22Rv1 (cell line): Measurements from ENCODE around the gene INSIG1.
A peak's percentile ranks its signal among the peaks of the same experiment; 100 is the strongest.

Source experiments
- H3K27ac ChIP-seq: fragments of 450-650 bp; 2 replicates; pipeline ENCODE4 v1.5.1; 2017
- ZFX ChIP-seq: fragments of 450-650 bp; IDR thresholded peaks from 2 replicates; pipeline ENCODE4 v1.6.1; 2017; ENCODE audit warnings: antibody characterized with exemption, borderline replicate concordance
- TF ChIP-seq, protein P1 (sequence below): fragments of 450-650 bp; IDR thresholded peaks from 2 replicates; pipeline ENCODE4 v1.5.1; 2017; ENCODE audit warnings: mild to moderate bottlenecking

INSIG1 gene

DNA sequence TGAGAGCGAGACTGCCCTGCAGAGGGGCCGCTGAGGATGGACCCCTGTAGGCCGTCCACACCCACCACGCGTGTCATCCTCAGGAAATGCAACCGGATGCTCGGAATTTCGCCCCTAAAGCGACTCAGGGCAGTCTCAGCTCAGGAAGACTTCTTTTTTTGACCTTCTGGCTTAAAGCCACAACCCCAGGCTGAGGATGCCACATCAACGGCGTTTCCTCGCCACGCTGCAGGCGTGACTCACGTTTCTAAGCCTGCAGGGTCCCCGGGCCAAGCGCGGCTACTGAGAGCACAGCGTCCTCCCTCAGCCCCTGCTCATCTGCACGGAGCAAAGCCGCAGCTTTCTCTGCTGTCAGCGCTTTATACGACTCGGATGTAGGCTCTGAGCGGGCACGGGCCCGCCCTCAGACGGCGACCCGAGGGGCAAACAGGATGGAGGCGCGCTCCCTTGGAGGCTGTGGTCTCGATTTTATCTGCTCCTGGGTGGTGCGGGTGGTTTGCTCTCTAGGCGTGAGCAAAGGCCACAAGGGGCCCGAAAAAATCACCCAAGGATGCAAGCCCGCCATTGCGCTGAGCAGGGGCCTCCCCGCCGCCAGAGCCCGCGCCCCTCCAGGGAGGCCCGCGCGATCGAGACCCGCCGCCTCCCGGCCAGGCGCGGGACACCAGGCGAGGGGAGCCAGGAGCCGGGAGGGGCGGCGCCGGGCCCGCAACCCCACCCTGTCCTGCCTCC, 726 bp upstream of the INSIG1 start:
- H3K27ac ChIP-seq = peak overlapping the region; percentile 89
- TF ChIP-seq, protein P1, sequence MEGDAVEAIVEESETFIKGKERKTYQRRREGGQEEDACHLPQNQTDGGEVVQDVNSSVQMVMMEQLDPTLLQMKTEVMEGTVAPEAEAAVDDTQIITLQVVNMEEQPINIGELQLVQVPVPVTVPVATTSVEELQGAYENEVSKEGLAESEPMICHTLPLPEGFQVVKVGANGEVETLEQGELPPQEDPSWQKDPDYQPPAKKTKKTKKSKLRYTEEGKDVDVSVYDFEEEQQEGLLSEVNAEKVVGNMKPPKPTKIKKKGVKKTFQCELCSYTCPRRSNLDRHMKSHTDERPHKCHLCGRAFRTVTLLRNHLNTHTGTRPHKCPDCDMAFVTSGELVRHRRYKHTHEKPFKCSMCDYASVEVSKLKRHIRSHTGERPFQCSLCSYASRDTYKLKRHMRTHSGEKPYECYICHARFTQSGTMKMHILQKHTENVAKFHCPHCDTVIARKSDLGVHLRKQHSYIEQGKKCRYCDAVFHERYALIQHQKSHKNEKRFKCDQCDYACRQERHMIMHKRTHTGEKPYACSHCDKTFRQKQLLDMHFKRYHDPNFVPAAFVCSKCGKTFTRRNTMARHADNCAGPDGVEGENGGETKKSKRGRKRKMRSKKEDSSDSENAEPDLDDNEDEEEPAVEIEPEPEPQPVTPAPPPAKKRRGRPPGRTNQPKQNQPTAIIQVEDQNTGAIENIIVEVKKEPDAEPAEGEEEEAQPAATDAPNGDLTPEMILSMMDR = no peak
- no peak for TF ChIP-seq ZFX

DNA sequence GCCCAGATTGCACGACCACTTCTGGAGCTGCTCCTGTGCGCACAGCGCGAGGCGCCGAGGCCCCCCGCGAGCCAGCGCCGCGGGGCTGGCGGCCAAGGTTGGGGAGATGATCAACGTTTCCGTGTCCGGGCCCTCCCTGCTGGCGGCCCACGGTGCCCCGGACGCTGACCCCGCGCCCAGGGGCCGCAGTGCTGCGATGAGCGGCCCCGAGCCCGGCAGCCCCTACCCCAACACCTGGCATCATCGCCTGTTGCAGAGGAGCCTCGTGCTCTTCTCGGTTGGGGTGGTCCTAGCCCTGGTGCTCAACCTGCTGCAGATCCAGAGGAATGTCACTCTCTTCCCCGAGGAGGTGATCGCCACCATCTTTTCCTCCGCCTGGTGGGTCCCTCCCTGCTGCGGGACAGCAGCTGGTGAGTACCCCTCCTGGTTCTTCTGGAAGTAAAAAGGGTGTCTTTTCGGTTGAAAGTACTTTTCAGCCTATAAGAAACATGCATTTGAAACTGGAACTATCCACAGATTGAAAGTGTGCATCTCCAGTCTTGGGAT, 683 bp downstream of the INSIG1 start:
- TF ChIP-seq, protein P1 = no peak
- no peak for TF ChIP-seq ZFX
- H3K27ac ChIP-seq = peak overlapping the region; percentile 89

DNA sequence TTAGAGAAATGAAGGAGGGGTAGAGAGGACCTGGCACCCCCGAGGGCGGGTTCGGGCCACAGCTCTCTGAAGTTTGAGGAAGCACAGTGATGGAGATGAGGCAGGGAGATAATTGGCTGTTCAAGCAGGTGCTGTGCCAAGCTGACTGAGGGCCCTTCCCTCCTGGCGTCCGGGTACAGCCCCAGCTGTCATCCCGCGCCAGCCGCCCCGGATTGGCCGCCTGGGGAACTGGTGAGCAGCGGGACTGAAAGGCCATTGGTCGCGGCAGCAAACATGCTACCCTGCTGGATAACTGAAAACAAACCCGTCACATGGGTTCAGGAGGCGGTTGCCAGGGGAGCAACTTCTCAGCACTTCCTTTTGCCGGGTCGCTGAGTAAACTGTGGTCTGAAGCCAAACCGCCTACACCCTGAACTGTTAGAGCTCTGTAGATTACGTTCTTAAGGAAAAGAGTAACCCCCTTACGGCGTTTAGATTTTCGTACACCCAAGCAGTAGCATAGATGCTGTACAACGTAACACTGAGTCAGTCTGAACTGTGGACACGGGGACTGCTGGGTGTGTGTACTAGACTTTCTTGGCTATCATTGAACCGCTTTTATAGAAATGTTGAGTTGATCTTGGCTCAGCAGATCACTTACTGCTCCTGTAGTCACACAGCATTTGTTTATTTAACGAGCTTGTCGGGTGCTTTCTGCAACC, 1.3 kb downstream of the INSIG1 start:
- TF ChIP-seq, protein P1 = no peak
- no peak for TF ChIP-seq ZFX
- H3K27ac ChIP-seq = peak overlapping the region; percentile 89

- TF ChIP-seq, protein P1 = no peak
- no peak for TF ChIP-seq ZFX
Measured at GRCh38 chr7:155299535-155300202, 2.0 kb downstream of the INSIG1 start.

GRCh38 chr7:155300641-155301452, 3.2 kb downstream of the INSIG1 start:
- peak overlapping the region; percentile 89 for H3K27ac ChIP-seq
- TF ChIP-seq ZFX = no peak
- TF ChIP-seq, protein P1 = no peak

More at GRCh38 chr7:155299535-155300202, 2.0 kb downstream of the INSIG1 start:
- peak overlapping the region; percentile 89 for H3K27ac ChIP-seq

- H3K27ac ChIP-seq = no peak overlapping the region
- TF ChIP-seq ZFX = no peak
- TF ChIP-seq, protein P1 = no peak
Measured at GRCh38 chr7:155303039-155303593, 5.4 kb downstream of the INSIG1 start.
